HG02973 (cell line): ENCODE measurements around the gene NDUFA8.

Experiments used
- ATAC-seq: cut with Tn5 transposase; IDR thresholded peaks from one replicate; pipeline ENCODE4 v1.9.1; 2021; ENCODE audit warnings: moderate library complexity; ENCODE audit not compliant: unreplicated experiment

NDUFA8 gene

GRCh38 chr9:122102156-122102555 lies 57.4 kb downstream of the NDUFA8 start:
- no peak for ATAC-seq

- ATAC-seq = no peak
Measured at GRCh38 chr9:122100756-122101155, 58.8 kb downstream of the NDUFA8 start.

- ATAC-seq = peak; percentile 61
Measured at GRCh38 chr9:122099271-122099869, 60.2 kb downstream of the NDUFA8 start.

DNA sequence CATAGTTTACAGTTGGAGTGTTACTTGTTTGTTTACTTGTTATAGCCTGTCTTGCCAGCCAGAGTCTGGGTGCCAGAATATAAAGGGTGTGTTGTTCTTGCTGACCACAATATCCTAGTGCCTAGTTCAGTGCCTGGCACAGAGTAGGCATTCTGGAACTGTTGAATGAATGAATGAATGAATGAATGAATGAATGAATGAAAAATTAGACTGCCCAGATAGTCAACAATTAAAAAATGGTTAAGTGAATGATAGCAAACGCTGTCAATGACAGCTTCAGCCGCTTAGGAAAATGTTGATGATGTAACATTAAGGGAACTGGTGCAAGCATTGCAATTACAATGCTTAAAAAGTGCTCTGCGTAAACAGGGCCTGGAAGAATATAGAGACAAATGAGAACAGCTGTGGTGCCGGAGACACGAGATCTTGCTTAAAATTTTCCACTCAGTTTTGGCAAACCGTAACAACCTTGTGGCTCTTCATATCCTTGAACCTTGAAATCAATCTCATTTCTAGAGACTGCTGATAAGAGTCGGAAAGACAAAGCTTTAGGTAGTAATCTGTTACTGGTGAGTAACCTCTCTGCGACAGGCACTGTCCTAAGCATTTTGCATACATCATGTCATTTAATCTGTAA lies 61.8 kb downstream of the NDUFA8 start:
- no peak for ATAC-seq

- no peak for ATAC-seq
Measured at GRCh38 chr9:122096620-122097415, 62.8 kb downstream of the NDUFA8 start.

DNA sequence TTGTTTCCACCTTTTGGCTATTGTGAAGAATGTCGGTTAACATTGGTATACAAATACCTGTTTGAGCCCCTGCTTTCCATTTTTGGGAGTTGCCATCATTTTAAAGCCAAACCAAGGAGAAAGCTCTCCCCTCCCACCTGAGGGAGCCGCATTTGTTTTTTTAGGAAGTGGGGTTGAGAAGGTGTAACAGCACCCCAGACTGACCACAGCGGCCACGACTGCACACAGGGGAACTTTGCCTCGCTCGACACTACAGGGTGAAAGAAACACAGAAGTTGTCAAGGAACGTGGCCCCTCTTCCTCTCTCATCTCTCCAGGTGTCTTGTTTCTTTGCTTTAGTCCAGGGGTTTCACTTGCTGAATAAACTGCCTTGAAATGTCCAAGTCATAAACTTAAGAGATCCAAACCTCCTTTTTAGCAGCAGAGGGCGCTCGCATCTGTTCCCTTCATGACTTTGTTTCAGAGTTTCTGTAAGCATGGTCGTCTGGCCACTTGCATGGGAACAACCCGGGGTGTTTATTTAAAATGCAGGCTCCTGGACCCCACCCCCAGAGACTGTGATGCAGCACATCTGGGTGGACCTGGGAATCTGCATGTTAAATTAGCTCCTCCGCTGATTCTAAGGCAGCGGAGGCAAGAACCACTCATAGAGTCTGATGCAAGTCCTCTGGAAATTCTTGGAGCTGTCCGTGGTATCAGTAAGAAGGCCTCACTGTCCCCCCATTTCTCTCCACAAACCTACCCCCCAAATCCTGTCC lies 64.4 kb downstream of the NDUFA8 start:
- no peak for ATAC-seq
